ENCODE measurements around the gene BMAL1.

BMAL1 gene

DNA sequence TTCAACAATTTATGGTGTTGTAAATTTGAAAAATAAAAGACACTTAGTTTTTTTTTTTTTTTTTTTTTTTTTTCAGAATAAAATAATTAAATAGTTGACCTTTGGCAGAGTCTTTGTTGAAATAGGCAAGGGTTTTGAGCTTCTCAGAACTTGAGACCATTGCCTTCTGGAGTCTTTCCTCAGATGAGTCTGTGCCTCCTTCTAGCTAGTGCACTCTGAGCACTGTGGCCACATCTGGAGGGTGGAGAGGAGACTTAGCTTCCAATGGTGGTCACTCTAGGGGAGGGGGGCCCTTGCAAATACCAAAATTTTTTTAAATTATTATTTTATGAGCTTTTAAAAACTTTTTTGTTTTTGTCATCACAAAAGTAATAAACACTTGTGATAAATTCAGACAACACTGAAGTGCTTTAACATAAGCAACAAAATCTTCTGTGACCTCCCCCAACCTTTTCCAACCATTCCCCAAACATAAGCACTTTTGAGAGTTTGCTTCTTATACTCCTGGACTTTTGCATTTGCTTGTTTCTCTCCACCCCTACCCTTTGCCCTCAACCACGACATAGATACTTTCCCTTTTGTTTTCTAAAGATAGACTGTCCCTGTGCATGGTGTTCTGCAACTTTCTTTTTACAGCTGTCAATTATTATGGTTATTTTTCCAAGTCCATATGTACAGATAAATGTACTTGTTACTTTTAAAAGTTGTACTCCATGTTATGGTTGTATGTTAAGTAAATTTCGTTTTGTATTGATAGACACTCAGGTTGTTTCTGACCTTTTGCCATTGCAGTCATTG lies 41.1 kb downstream of the BMAL1 start:
- DNase-seq, result no peak

- no peak for DNase-seq
Measured at GRCh38 chr11:13320688-13321087, 43.1 kb downstream of the BMAL1 start.

- DNase-seq, result no peak
Measured at GRCh38 chr11:13321431-13321830, 43.8 kb downstream of the BMAL1 start.

- no peak for DNase-seq
Measured at GRCh38 chr11:13324141-13324540, 46.6 kb downstream of the BMAL1 start.

- DNase-seq, result no peak
Measured at GRCh38 chr11:13324709-13325108, 47.1 kb downstream of the BMAL1 start.

DNA sequence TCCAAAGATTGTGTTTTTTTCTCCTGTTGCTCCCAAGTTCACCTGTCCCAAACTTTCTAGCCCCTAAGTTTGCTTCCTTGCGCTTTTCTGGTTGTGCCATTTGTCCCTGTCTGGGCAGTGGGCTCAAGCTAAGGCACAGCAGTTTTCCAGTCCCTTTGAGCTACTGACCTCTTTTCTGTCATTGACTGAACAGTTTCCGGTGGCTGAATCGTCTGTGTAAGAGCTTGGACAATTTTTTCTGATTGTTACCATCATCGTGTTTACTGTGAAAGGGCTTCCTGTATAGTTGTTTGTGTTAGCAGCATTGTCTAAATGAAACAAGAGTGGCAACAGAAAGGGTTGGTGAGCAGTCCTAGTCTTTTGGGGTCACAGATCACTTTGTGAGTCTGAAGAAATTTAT lies 49.8 kb downstream of the BMAL1 start:
- no peak for DNase-seq

DNA sequence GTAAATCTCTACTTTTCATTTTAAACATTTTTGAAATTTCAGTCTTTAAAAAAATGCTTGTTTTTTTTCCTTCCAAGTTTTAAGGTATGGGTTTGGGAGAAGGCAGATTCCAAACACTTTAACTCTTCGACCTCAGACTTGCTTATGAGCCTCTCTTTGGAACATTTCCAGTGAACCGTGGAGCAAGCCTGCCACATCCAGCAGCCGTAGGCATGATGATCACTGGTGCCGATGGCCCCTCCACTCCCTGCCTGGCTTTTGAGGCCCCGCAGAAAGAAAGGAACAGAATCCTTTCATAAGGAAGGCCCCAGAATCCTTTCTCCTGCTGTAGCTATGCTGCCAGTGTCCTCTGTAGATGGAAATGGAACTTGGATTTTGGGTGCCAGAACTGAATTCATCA lies 50.7 kb downstream of the BMAL1 start:
- no peak for DNase-seq

DNA sequence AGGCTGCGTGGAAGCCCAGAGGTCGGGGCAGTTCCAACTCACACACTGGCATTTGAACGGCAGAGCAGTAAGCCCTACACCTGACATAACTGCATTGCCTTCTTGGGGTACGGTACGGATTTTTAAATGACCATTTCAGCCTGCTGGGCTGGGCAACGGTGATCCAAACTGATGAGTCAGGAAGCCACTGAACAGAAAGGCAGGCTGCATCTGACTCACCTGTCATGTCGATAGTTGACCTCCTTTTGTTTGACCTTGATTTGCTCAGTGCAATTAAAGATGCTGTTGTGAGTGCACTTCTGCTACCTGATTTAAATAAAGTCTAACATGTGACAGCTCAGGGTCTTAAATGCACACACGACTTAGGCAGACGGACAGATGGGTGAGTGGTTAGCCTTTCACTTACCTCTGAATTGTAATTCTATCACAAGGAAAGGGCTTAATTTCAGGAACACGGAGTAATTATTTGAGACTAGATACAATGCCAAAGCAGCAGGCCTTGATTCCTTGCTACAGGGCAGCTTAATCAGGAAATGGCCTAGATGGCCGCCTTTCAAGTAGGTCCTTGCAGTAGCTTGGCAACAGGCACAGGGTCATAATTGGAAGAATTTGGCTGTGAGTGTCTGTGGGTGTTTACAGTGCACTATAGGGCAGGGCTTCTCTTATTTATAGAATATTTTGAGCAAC lies 52.2 kb downstream of the BMAL1 start:
- no peak for DNase-seq

DNA sequence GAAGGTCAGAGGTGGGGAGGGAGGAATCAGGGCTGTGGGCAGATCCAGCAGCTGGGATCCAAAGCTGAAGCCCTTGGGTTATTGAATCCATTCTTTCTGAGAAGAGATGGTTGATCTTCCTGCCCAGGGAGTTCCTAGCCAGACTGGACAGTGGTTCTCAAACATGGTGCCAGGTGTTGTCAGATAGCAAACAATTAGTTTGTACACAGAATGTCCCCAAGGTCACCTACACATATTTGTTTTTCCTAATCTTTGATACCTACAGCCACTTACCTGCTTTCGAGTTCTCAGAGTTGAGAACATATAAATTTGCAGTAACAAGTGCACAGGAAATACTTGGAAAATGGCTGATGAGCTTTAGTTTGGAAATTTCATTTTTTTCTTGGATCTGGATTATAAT lies 54.5 kb downstream of the BMAL1 start:
- DNase-seq, result no peak

- DNase-seq, result peak; percentile 16
Measured at GRCh38 chr11:13333456-13333957, 55.9 kb downstream of the BMAL1 start.

DNA sequence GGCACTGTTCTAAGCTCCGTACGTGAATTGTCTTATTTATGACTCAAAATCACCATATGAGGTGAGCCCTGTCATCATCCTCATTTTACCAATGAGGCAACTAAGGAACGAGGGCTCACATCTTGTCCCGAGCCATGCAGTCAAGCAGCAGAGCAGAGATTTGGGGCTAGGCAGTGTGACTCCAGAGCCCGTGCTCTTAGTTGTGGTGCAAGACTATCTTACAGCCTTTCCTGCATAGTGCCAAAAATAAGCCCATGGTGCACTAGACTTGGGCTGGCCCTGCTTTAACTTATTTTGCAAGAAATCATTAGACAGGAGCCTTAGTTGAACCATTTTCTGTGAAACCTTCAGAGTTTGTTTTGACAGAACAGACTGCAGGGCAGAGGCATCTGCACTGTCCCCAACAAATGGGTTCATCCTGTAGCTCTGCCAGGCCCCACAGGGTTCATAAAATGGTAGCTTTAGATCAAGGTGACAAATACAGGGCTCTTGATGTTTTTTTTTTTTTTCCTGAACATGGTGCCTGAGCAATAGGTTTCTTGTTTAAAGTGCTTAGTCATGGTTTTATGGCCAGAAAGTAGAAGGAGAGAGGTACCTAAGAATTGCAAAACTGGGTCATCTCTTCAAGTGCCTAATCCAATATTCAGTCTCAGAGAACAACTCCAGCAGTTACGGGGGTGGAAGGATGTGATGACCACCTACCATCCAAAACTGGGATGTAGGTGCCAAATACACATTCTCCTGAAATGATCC lies 56.6 kb downstream of the BMAL1 start:
- DNase-seq, result no peak

GRCh38 chr11:13335319-13335718 lies 57.7 kb downstream of the BMAL1 start:
- DNase-seq, result peak; percentile 72

GRCh38 chr11:13336246-13336878 lies 58.8 kb downstream of the BMAL1 start:
- DNase-seq, result no peak

DNA sequence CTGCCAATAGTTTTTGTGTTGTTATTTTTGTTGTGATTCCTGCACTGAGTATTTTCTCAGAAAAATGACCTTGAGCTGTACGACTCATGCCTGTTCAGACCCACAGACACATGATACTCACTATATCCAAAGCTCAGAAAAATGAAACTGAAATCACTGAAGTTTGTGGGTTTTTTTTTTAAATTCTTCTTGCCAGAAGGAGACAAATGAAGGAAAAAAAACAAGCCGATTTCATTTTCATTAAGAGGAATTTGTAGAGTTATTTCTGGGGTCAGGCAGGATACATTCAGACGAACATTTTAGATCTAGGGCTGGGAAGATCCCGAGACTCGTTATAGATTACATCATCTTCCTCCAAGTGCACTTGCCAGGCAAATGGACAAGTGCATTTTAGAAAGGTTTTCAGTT lies 60.4 kb downstream of the BMAL1 start:
- peak; percentile 6 for DNase-seq

- DNase-seq, result peak; percentile 60
Measured at GRCh38 chr11:13338427-13339069, 61.0 kb downstream of the BMAL1 start.

GRCh38 chr11:13339195-13340153 lies 61.9 kb downstream of the BMAL1 start:
- DNase-seq, result no peak

- no peak for DNase-seq
Measured at GRCh38 chr11:13341026-13341425, 63.4 kb downstream of the BMAL1 start.

GRCh38 chr11:13343067-13343466 lies 65.5 kb downstream of the BMAL1 start:
- no peak for DNase-seq

DNA sequence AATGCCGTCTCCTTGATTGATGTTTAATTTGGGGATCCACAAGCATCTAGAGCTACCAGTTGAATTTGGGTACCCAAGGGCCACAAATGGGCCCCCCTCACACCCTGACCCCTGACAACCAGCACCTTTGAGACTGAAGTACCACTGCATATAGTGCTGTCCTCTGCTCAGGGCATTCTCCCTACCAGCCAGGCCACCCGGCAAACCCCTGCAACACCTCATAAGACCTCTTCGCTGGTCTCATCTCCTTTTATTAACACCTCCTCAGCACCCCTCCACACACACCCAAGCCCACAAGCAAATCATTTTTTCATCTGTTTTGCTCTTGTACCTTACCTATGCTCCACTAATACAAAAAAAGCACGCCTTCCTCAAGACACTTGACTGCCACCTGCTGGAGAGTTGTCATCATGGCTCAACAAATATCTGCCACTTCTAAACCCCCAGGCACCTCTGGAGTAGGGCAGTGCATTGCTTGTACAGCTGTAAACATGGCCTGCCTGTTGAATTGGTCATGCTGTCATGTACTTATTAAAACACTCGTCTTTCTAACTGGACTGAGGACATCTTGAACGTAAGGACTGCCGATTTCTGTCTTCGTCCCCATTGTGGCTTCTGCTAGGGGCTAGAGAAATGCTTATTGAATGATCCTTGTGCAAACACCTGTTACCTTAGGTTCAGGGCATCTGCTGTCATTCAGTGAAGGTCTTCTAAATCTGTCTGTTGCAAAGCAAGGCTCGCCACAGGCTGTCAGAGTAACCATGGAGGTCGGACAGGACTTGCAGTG lies 66.5 kb downstream of the BMAL1 start:
- DNase-seq, result peak; percentile 80

- no peak for DNase-seq
Measured at GRCh38 chr11:13344818-13345217, 67.2 kb downstream of the BMAL1 start.
